ENCODE measurements around the gene TMEM63C.

Gene TMEM63C, protein sequence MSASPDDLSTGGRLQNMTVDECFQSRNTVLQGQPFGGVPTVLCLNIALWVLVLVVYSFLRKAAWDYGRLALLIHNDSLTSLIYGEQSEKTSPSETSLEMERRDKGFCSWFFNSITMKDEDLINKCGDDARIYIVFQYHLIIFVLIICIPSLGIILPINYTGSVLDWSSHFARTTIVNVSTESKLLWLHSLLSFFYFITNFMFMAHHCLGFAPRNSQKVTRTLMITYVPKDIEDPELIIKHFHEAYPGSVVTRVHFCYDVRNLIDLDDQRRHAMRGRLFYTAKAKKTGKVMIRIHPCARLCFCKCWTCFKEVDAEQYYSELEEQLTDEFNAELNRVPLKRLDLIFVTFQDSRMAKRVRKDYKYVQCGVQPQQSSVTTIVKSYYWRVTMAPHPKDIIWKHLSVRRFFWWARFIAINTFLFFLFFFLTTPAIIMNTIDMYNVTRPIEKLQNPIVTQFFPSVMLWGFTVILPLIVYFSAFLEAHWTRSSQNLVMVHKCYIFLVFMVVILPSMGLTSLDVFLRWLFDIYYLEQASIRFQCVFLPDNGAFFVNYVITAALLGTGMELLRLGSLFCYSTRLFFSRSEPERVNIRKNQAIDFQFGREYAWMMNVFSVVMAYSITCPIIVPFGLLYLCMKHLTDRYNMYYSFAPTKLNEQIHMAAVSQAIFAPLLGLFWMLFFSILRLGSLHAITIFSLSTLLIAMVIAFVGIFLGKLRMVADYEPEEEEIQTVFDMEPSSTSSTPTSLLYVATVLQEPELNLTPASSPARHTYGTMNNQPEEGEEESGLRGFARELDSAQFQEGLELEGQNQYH

DNA sequence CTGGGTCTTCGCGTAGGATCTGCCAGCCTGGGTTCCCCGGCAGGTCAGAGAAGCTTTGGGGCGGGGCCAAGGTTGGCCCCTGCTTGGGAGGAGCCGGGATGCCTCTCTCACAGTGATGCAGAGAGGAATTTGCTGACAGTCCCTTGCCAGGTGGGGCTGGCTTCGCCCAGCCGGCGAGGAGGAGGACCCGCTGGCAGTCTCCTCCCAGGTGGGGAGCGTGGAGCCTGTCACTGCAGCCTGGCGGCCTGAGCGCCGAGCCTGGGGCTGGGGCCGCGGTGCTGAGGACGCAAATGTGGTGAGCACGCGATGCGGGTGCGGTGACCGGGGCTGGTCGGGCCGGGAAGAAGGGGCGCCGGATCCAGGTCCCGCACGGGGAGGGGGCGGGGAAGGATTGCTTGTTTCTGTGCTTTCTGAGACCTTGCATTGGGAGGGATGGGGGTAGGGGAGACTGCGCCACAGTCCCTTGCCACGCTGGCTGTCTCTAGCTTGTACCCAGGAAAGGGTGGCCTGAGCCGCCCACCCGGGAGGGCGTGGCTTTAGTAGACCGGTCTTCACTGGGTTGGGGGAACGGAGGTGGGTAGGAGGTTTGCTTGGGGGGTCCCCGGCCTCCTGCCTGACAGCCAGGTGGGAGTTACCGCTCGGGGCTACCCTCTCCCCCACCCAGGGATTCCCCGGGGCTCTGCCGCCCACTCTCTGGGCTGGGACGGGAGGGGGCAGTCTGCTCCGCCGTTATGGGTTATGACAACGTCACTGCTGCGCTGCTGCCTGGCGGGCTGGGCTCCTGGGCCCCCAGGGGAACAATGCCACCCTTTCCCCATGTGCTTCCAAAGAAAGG is at the start of gene TMEM63C:
Gene TMEM63C (plus strand): TSS at position 196 of the 835 bp plus-strand sequence. CDS start 37,016 bp downstream, outside the sequence.
- peak; percentile 95 for DNase-seq

DNA sequence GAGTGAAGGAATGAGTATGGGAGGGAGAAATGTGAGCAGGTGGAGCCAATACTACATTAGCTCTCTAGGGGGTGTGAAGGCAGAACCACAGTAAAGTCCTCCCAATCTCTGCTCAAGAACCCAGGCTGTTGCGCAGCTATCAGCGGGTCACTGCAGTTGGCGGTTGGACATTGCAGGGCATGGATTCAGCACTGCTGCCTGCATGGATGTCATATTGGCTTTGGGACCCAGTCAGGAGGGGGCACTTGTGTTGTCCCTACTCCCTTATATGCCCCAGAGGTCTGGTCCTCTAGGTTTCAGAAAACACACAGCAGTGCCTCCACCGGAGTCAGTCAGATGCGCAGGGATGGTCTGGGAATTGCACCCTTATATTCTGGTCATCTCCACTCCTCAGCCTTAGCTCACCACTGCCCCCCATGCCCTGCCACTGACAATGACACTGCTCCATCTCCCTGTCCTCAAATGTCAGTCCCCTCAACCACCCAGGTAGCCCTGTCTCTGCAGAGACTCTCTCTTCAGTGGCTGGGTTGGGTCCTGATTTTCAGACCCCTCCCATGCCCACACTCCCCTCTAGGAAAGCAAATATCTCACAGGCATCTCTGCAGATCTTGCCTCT is 49.6 kb upstream of the TMEM63C start:
- no peak for DNase-seq

DNA sequence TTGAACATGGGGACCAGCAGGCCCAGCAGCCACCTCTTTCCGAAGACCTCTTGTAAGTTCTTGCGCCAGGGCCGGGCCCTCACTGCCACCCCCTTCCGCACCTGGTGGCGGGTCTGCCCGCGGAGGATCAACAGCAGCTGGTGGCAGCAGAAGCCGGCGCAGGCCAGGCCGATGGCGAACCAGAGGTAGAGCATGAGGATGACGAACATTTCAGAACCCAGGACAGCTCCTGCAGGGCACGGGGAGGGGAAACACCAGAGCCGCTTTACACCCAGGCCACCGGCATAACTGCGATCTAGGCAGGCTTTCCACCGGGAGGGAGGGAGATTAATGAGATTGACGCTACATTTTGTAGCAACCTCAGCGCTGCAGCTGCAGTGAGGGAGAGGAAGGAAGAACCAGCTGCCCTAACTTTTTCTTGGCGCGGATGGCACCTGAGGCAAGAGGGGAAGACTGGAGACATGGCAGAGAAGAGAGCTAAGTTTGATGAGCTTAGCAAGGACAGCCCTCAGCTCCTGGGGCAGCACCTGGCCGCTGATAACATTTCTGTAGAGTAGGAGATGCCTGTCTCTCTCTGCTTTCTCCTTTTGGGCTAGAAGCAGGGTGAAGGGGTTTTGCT is 47.8 kb upstream of the TMEM63C start:
- DNase-seq, result no peak

DNA sequence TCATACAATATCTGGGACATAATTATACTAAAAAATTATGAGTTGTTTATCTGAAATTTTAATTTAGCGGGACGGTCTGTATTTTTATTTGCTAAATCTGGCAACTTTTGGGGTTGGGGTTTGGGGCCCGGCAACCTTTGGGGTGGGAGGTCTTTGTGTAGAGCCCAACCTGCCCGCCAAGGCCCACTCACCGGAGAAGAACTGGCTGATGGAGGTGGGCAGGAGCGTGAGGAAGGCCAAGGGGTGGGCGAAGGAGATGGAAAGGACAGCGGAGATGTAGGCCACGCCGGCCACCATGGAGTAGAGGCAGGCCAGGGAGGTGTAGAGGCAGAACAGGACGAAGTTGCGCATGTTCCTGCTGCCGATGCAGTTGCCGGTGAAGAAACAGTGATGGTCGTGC is 42.6 kb upstream of the TMEM63C start:
- no peak for DNase-seq

DNA sequence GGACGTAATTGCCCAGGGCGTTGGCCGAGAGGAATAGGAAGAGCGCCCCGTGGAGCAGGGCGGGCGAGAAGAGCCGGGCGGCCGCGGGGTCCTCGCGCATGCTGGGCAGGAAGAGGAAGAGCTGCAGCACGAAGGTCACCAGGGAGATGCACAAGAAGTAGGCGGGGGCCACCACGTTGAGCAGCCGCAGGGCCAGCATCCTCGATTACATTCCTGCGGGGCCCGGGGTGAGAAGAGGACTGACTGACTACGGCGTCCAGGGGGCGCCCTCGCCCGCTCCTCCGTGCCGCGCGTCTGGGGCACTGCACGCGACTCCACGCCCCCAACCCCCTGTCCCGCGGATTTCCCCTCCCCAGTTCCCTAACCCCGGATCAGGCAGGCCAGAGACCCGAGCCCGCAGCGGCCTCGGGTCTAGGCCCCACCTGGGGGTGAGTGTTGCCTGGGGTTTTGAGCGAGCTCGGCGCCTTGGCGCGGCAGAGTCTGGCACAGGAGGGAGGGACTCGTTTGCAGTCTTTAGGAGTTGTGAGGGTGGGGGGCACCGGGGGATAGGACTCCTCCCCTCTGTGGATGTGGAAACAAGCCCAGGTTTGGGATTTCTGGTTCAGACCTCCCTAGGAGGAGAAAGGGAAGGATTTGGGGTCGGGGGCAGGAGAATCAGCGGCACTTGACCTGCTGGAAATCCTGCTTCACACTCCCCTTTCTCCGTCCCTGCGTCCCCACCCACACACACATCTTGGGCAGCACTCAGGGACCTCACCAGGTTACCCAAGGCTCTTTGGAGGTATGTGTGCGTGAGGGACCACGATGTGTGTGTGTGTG is 41.8 kb upstream of the TMEM63C start:
- DNase-seq, result peak; percentile 28

DNA sequence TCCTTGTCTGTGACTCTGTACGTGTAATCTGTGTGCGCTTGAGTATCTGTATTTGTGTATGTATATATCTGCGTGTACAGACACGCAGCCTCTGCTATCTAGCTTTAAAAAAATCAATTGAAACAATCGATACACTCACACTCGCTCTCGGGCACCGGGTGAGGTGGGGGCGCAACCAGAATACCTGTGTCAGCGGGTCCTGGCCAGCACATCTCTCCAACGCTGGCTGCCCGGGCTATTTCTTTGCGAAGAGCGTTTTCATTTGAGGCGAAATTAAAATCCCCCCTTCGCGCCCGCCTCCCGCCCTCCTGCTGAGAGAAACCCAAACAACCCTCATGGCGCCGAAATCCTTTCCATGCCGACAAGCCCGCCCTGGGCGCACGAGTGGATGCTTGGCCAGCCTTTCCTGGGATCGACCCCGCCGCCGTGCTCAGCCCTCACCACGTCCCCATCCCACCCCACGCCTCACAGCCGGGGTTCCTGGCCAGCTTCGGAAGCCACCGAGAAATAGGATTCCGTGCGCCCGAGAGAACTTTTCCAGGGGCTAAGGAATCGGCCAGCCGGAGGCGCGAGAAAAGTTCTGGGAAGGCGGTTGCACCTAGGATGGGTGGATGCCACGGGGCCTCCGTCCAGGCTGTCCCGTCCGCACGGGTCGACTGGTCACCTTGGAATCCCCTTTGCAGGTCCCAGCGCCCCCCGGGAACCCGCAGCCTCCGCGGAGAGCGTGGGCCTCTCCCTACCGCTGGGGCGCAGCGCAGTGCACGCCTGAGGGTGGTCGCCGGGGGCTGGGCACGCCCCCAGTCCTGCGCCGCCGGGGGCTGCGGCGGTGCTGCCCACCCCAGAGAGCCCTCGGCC is 41.0 kb upstream of the TMEM63C start:
- no peak for DNase-seq

DNA sequence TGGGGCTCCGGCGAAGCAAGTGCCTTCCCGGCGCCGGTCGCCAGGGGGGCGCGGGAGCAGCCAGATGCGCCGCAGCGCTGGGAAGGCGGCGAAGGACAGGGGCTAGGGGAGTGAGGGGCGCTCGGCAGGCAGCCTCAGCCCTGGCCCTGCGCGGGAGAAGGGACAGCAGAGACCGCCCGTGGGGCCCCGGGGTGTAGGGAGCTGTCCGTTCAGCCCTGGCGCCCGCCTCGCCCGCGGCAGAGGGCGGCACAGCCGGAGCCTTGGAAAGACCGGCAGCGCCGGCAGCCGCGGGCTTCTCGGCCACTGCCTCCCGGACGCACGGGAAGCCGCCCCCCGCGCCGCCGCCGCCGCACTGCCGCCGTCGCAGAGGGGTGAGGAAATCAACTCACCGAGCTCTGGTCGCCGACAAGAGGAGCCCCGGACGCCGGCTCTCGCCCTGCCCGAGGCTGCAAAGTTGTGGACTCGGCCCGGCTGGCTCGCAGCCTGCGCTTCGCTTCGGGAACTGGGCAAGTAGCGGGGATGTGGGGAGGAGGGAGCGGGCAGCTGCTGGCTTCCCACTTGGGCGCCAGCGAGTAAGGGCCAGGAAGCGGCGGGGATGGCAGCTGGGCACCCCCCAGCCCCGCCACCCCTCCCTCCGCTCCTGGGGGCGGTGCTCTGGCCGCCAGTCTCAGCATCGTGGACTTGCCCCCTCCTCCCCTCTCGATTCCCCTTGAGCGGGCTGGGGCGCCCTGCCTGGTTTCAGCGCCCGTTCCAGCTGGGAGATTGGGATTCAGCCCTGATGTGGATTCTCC is 40.2 kb upstream of the TMEM63C start, which contains the start of gene ZDHHC22:
Gene ZDHHC22 (minus strand): TSS at position 578 of the 791 bp plus-strand sequence. CDS start 2,053 bp downstream, outside the sequence.
- peak; percentile 47 for DNase-seq

DNA sequence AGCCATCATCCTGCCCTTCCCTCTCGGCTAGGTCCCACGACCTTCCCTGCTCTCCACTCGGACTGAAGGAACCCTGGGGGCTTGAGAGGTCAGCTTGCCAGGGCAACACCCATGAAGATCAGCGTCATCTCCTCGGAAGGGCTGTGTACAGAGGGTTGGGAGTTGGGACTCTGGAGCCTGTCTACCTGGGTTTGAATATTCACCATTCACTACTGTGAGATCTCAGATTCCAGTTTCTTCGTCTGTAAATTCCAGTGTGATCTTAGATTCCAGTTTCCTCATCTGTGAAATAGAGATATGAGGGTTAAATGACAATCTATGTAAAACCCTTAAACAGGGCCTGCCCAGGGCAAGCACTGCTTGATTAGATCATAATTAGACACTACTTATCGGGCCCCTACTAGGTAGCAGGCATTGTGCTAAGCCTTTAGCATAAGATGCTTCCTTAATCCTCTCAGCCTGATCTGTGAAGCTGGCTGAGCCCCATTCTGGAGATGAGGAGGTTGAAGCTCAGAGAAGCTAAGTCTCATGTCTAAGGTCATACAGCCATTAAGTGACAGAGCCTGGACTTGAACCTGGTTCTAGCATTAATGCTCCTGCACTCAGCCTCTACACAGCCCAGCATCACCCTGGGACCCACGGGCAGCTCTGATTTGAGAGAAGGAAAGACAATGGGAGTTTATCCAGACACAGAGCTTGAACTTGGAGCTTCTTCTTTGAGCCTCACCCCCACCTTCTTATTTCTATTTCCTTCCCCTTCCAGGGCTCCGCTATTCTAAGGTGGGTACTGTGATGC is 39.4 kb upstream of the TMEM63C start:
- DNase-seq, result no peak

DNA sequence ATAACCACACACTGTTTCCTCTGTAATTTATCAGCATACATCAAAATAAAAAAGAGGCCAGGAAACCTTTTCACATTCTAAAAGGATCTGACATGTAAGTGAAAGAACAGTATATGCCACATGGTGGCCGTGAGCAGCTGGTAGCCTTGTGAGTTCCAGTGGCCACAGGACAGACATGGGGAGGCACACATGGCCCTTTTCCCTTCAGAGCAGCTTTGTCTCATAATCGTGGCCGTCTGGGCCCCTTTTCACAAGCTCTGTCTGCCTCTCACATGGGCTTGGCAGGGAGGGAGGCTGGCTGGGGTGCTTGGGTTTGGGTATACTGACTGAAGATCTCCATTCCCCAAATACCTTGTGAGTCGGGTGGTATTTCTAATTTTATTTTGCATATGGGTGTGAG is 38.5 kb upstream of the TMEM63C start:
- DNase-seq, result no peak

DNA sequence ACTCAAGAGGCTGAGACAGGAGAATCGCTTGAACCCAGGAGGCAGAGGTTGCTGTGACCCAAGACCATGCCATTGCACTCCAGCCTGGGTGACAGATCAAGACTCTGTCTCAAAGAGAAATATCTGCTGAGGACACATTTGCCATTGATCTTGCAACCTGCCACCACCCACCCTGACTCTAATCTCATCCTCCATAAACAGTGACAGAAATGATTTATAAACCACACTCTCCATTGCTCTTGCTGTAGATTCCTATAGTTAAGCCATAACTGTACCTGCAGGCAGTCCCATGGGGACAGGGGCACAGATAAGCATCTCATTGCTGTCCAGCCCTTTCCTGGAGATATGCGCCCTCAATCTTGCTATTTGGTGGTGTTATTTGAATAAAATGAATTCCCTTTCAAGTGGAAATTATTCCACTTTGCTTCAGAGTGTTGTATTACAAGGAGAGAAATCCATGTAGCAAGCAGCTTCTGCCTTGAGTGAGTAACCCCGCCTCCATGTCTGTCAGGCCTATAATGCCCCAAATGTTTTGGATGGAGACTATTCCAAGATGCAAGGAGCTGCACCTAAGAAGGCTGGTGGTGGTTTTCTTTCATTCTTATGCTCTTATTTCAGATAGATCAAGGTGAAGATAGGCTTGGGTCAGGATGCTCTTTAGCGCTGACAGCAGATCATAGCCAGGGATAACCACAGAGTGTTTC is 37.0 kb upstream of the TMEM63C start:
- DNase-seq, result no peak

DNA sequence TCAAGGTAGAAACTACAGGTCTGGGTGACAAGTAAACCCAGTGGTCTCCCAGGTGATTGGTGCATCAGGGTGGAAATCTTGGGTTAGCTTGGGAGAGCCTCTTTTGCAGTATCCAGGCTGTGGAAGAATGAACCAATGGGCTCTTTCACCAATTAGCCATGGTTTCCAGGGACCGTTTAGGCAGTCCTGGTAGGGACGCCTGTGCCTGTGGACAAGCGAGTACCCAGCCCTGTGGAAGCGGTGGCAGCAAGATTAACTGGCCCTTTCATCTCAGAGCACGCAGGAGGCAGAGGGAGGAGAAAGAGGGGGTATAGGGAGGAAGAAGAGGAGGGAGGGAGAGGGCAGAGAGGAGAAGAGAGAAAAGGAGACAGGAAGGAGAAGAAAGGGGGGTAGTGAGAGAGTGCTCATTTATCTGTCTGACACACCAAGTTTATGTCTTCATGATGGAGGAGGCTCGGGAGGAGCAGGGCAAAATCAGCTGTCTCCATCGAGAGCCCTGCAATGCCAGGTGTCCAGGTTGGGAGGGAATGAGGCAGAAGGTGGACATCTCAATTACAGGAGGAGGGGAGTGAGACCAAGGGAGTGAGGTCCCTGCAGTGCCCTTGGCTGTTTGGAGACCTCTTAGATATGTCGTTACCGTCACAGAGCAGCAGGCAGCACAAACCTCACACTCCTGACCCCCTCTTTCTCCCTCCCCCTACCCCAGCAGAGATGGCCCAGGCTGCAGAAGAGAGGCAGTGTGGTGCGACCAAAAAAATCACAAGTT is 35.4 kb upstream of the TMEM63C start:
- DNase-seq, result no peak

DNA sequence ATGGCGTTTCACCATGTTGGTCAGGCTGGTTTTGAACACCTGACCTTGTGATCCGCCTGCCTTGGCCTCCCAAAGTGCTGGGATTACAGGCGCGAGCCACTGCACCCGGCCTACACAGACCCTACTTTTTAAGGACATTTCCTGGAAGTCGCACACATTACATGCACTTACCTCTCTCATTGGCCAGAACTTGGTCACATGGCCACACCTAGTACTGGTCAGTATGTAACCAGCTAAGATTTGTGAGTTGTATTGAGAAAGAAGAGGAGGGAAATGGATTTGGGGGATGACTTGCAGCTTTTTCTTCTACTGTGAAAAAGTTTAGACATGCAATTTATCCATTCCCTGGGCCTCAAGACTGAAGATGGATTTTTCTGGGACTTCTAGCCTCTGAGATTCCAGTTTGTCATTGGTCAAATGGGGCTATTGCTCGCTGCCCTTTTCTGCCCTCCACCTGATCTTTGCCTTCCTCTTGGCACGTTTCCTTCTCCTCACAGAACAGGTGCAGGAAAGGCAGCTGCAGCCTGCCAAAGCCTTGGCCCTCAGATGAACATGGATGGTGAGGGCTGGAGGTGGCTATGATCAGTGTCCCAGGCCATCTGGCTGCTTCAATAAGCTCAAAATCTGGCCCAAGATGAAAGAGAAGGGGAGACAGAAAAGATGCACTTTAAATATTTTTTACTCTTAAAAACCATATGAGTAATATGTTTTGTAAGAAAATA is 32.9 kb upstream of the TMEM63C start:
- DNase-seq, result peak; percentile 46

DNA sequence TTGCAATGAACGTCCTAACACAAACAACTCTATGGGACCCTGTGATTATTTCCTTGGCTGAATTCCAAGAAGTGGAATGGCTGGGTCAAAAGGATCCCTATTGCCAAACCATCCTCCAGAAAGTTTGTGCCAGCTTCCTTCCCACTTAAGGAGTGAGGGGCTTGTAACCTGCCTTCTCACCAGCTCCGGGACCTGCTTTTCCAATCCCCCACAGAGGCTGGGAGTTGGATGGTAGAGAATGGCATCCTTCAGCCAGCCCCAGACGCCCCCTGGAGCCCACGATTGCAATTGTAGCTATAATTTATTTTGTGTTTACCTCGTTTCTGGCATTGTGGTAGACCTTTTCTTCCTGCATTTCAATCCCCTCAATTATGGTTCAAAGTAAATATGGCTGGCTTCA is 30.4 kb upstream of the TMEM63C start:
- DNase-seq, result peak; percentile 46

DNA sequence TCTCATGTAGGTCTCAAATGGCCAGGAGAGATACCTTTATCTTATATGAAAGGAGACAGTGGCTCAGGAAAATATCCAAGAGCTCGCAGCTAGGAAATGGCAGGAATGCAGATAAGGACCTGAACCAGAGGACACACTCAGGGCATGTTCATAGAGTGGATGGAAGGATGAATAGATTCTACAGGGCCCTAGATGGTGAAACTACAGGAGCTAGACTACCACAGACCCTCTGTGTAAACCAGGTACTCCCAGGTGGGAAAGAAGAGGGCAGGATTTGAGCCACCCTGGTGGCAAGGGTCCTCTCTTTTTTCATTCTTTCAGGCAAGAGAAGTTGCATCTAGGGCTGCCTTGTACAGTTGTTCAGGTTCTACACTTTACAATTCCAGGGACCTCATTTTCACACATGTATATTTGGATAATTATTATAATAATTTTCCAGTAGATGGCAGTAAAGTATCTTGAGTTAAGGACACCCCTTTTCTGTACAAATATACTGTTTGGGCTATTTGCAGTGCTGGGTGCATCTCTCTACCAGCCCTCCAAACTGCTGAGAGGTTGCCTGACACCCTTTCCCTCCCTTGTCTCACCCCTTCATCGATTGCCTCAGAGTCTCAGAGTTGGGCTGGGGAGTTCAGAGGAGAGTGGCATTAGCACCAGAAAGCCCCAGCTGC is 29.5 kb upstream of the TMEM63C start:
- DNase-seq, result peak; percentile 37

DNA sequence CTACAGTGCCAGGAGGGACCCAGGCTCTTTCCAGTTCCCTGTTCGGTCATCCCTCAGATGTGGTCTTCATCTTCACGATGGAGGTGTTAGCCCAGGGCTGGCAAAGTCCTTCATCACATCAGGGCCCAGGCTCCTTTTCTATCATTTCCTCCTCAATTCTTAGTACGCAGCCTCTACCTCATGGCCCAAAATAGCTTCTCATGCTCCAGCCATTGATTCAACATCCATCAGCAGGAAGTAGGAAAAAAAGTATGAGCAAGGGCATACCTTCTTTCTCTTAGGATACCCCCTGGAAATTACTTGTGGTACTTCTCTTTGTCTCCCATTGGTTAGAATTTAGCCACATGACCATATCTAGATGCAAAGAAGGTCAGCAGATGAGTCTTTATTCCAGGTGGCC is 27.8 kb upstream of the TMEM63C start:
- DNase-seq, result no peak

DNA sequence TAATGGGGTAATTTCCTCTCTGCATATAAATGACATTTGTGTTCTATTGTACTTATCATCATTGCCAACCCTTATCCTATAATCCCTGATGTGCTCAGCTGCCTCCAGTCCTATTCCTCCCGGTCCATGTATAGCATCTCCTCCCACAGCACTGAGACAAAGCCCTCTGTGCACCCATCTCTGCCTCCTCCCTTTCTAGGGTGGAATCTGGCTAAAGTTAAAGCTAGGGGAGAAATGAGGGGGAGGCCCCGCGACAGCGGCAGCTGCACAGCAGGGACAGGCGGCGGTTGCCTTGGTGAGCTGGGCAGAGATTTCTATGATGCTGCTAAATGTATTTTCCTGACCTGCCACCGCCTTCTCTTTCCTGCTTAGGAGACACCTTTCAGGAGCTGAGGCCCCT is 27.2 kb upstream of the TMEM63C start:
- no peak for DNase-seq

All from SHP77 treated with DMSO at 0.1 percent for 48 hours (cell line).